Measurements from ENCODE around the gene KLK13.

Gene KLK13

DNA sequence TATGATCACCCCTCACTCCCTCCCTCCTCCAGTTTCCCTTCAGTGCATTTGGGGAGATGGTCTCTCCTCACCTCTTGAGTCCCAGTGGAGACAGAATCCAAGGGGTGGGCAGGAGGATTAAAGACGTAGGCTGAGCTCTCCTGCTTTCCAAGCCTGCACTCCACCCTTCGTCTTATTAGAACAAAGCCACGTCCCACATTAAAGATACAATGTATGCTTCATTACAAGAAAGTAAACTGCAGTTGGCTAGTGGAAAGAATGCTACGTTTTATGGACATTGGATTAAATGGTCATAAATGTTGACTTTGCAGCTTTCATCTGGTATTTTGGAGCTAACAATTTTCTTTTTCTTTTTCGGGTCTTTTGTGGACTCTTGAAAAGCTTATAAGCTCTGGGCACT lies 37.0 kb downstream of the KLK13 start:
- TF ChIP-seq, protein P1, sequence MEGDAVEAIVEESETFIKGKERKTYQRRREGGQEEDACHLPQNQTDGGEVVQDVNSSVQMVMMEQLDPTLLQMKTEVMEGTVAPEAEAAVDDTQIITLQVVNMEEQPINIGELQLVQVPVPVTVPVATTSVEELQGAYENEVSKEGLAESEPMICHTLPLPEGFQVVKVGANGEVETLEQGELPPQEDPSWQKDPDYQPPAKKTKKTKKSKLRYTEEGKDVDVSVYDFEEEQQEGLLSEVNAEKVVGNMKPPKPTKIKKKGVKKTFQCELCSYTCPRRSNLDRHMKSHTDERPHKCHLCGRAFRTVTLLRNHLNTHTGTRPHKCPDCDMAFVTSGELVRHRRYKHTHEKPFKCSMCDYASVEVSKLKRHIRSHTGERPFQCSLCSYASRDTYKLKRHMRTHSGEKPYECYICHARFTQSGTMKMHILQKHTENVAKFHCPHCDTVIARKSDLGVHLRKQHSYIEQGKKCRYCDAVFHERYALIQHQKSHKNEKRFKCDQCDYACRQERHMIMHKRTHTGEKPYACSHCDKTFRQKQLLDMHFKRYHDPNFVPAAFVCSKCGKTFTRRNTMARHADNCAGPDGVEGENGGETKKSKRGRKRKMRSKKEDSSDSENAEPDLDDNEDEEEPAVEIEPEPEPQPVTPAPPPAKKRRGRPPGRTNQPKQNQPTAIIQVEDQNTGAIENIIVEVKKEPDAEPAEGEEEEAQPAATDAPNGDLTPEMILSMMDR (IDR thresholded peaks at IDR 0.05; ENCODE audit: low read depth, low read length): no peak

DNA sequence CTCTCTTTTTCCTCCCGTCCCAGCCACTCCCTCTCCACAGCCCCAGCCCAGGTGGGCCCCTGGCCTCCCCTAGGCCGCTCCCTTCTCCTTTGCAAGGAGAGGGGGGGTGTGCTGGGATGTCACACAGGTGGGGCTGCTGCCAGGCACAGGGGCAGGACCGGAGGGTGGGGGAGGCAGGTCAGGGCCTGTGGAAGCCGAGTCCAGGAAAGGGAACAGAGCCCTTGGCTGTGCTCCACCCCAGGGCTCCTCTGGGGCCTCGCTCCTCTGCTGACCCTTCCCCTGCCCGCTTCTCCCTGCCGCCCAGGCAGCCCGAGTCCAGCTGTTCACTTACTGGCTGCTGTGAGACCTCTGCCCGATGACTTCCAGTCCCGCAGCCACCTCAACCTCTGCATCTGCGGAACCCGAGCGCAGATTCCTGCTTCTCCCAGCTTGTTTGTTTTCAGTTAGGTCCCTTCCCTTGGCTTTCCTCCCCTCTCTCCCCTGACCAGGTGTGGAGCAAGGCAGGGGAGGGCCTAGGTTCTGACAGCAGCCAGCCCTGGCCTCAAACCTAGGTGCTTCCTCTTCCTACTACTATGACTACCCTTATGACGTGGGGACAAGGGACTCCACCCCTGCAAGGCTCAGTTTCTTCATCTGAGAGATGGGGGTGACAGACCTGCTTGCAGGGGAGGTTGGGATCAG lies 37.6 kb downstream of the KLK13 start:
- TF ChIP-seq, protein P1 (IDR thresholded peaks at IDR 0.05; ENCODE audit: low read depth, low read length): no peak
- DNase-seq (ENCODE audit: extremely low read depth, low read depth): no peak

More for the DNA sequence above, 37.0 kb downstream of the KLK13 start:
- DNase-seq (ENCODE audit: extremely low read depth, low read depth): no peak

DNA sequence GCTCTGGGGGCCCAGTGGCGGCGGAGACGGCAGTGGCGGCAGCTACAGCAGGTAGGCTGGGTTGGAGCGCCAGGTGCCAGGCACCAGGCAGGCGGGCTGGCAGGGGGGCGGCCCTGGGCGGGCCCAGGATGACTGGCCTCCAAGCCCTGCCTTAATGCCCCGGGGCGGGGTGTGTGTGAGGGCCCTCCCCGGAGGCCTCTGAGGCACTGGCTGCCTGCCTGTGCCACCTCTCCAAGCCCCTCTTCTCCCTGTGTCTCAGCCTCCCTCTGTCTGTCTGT lies 38.4 kb downstream of the KLK13 start, which contains the start of gene KLK11:
KLK11 (minus strand) TSS at position 63 of the 278 bp plus-strand sequence. CDS start 985 bp downstream, outside the sequence.
- DNase-seq (ENCODE audit: extremely low read depth, low read depth): no peak
- TF ChIP-seq, protein P1 (IDR thresholded peaks at IDR 0.05; ENCODE audit: low read depth, low read length): no peak

DNA sequence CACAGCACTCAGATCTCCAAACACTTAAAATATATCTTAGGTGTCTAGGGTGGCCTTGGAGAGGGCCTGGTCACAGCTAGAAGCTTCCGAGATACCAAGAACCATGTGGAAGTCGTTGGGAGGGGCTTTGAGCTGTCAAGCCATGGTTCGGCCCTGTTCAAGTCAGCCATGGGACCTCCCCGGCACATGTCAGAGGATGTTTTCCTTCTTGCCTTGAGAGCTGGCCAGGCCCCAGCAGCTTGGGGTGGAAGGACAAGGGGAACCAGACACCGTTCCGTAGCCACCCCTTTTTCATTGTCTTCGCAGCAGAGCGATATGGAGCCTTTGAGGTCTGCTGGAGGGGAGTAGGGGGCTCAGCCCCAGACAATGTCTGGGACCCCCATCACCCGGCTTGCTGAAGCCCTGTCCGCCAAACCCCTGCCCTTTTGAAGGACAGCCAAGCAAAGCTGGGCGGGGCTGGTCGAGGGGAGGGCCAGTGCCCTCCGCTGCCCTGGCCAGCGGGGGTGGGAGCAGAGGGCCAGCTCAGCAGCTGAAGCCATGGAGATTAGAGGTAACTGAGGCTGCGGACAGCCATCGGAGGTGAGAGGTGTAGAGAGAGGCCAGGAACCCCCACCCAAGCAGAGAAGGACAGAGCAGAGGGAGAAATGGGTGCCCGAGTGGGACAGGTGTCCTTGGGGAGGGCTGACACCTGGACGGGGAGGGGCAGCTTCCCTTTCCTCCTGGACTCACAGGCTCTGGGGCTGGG lies 38.9 kb downstream of the KLK13 start:
- DNase-seq (ENCODE audit: extremely low read depth, low read depth): no peak
- TF ChIP-seq, protein P1 (IDR thresholded peaks at IDR 0.05; ENCODE audit: low read depth, low read length): no peak

DNA sequence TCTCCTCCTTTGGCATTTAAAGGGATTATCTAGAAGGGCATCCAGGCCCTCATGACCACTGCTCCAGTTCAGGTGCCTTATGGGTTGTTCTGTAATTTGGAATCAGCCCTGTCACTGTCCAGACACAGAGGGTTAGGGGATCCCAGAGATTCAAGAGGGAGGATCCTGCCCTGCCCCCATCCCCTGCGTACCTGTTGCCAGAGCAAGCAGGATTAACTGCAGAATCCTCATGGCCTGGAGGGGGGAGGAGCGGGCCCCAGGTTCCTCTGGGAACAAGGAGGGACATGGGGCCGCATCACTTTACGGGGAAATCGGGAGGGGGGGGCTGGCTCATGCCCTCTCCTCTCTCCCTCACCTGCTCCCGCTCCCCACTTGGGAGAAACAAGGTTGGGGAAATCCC lies 39.5 kb downstream of the KLK13 start:
- DNase-seq (ENCODE audit: extremely low read depth, low read depth): no peak
- TF ChIP-seq, protein P1 (IDR thresholded peaks at IDR 0.05; ENCODE audit: low read depth, low read length): no peak

DNA sequence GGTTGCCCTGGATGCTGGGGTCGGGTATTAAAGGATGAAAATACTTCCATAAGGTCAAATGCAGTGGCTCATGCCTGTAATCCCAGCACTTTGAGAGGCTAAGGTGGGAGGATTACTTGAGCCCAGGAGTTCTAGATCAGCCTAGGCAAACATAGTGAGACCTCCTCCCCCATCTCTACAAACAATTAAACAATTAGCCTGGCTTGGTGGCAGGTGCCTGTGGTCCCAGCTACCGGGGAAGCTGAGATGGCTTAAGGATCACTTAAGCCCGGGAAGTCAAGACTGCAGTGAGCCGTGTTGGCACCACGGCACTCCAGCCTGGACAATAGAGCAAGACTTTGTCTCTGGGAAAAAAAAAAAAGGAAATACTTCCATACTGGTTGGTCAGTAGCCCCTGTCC lies 40.0 kb downstream of the KLK13 start:
- TF ChIP-seq, protein P1 (IDR thresholded peaks at IDR 0.05; ENCODE audit: low read depth, low read length): no peak
- no peak for DNase-seq (ENCODE audit: extremely low read depth, low read depth)

DNA sequence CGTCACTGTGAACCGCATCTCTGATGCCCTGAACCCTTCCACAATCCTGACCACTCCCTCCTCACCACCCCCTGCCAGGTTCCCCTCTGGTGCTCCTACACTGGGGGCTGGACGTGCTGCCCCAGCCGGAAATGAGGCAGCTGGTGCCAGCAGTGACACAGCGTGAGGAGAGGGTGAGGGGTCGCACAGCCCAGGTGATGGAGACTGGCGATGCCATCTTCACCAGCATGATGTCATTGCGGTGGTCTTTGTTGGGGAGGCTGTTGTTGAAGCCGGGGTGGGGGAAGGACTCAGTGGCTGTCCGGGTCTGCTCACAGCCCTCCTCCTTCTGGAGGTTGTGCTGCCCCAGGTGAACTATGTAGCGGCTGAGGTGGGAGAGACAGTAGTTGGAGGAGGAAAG lies 40.9 kb downstream of the KLK13 start:
- TF ChIP-seq, protein P1 (IDR thresholded peaks at IDR 0.05; ENCODE audit: low read depth, low read length): no peak
- no peak for DNase-seq (ENCODE audit: extremely low read depth, low read depth)
